ENCODE results near the gene ALPG.
"Not testable (repeated sequence)": the region's sequence is repeated elsewhere in the genome, so short reads cannot be mapped to it uniquely, and the experiment has no call there.

Gene ALPG

DNA sequence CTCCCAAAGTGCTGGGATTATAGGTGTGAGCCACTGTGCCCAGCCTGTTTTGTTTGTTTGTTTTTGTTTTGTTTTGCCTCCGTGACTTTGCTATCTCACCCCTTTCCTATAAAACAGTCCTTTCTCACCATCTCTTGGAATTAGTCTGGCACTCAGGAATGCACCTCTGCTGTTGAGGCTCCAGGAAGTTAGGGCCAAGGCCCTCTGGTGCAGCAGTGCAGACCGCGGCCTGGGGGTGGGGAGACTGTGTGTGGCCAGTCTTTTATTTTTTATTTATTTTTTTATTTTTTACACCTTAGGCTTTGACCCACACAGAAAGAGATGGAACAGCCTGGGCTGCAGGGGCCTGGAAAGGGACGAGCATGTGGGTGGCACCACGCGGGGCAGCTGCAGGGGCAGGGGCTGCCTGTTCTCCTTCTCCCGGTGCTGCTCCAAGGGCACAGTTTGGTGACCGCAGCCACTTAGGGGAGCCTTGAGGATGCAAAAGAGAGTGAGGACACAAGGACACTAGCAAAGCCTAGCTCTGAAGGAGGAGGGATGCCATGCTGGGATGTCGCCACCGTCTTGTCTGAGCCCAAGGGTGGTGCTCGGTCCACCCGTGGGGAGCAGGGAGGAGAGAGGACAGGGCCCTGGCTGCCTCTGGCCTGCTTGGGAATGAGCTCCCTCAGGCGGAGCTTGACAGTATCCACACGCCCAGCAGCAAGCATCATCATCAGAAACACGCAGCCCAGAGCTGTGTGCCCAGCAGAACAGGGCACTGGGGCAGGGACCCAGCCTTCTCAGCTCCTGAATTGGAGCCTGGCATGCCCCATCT lies 29.9 kb downstream of the ALPG start:
- Mint-ChIP-seq H3K9me3 (no peaks in the 10 kb centered on the region), H3K27me3 (peaks cover 8% of the 10 kb centered on the region), H3K27ac (no peak overlapping the region), H3K4me3 (no peak overlapping the region), H3K4me1 (peaks cover 12% of the 10 kb centered on the region)
- ATAC-seq (no peak), DNase-seq (no peak)

DNA sequence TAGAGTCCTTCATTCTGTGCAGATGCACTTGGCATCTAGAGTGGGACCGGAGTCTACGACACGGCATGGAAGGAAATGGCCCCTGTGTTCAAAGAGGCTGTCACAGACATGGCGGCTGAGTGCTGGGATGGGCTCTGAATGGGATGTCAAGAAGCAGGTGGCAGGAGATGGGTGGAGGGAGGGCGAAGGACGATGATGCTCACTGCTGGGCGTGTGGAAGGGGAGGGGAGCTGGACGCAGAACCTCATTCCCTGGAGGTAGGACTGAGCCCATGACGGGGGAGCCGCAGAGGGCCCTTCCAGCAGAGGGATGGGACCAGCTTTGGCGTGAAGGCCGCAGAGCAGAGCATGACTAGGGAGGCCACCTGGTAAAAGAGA lies 30.5 kb downstream of the ALPG start:
- no peak for DNase-seq
- no peak overlapping the region for H3K4me3 Mint-ChIP-seq
- H3K27me3 Mint-ChIP-seq: peaks cover 8% of the 10 kb centered on the region
- no peak overlapping the region for H3K27ac Mint-ChIP-seq
- ATAC-seq: no peak
- H3K9me3 Mint-ChIP-seq: no peaks in the 10 kb centered on the region
- H3K4me1 Mint-ChIP-seq: peaks cover 12% of the 10 kb centered on the region

DNA sequence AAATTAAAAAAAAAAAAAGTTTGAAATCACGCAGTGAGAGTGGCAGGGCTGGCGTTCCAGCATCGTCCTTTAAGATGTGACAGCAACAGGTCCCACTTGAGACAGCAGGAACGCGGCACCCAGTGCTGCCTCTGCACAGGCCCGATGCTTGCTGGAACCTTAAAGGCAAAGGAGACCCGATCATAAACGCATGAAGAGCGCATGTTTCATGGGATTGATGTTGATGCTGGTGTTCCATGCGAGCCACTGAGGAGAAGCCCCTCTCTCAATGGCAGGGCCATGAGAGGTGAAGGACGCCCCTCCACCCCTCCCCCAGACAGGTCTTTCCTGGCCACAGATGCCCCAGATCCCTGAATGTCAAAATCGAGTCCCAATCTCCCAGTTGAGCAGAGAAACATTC lies 31.4 kb downstream of the ALPG start:
- Mint-ChIP-seq H3K27ac (no peak overlapping the region), H3K4me1 (peaks cover 12% of the 10 kb centered on the region), H3K27me3 (peaks cover 8% of the 10 kb centered on the region), H3K4me3 (no peak overlapping the region), H3K9me3 (no peaks in the 10 kb centered on the region)
- DNase-seq (no peak), ATAC-seq (no peak)

DNA sequence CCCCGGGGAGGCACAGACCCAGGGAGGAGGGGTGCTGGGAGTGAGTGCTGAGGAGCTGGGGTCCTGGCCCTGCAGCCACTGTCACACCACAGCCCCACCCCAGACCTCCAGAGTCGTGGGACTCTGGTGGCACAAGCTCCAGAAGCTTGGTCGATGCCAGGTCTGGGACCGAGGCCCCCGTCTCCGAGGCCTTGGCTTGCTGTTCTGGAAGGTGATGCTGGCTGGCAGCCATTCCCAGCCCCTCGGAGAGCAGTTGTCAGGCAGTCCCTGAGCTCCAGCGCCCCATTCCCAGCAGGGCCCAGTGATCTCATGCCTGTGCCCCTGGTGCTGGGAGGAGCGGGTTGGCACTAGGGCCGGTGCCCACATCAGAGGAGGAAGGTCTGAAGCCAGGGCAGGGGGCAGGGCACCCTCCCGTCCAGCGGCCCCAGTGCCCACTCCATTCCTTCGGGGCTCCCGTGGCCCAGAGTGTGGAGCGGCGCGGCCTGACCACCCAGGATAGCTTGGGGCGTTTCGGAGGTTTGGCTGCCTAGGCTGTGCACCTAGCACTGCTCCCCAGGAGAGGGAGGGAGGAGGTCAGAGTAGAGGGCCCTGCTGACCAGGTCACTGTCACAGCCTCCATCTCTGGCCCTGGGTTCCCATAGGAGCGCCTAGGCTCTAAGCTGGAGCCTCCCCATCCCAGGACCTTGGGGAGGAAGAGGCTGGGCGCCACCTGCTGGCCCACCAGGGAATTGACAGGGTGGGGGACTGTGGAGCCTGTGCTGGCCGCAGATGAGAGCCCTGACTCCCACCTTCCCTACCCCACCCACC lies 32.5 kb downstream of the ALPG start:
- Mint-ChIP-seq H3K4me1 (peaks cover 13% of the 10 kb centered on the region), H3K4me3 (no peak overlapping the region), H3K9me3 (no peaks in the 10 kb centered on the region), H3K27me3 (peaks cover 8% of the 10 kb centered on the region), H3K27ac (no peak overlapping the region)
- peak; percentile 27 for ATAC-seq
- peak; percentile 42 for DNase-seq

DNA sequence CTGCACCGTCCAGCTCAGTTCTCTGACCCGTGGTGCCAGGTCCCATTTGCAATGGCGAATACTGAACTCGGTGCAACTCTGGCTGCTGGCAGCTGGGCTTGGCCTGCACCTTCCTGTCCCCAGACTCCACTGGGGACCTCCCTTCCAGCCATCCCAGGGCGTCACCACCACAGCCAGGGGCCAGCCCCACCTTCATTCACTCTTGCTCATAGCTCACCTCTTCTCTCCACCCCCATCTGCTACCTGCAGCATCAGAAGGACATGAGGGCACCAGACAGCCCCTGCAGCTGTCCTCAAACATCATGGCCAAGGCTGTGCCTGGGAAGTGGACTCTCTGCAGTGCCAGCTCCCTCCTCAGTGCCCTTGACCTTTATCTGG lies 33.1 kb downstream of the ALPG start:
- no peaks in the 10 kb centered on the region for H3K9me3 Mint-ChIP-seq
- peaks cover 8% of the 10 kb centered on the region for H3K27me3 Mint-ChIP-seq
- DNase-seq: no peak
- H3K4me3 Mint-ChIP-seq: no peak overlapping the region
- peaks cover 19% of the 10 kb centered on the region for H3K4me1 Mint-ChIP-seq
- ATAC-seq: peak; percentile 4
- no peak overlapping the region for H3K27ac Mint-ChIP-seq

DNA sequence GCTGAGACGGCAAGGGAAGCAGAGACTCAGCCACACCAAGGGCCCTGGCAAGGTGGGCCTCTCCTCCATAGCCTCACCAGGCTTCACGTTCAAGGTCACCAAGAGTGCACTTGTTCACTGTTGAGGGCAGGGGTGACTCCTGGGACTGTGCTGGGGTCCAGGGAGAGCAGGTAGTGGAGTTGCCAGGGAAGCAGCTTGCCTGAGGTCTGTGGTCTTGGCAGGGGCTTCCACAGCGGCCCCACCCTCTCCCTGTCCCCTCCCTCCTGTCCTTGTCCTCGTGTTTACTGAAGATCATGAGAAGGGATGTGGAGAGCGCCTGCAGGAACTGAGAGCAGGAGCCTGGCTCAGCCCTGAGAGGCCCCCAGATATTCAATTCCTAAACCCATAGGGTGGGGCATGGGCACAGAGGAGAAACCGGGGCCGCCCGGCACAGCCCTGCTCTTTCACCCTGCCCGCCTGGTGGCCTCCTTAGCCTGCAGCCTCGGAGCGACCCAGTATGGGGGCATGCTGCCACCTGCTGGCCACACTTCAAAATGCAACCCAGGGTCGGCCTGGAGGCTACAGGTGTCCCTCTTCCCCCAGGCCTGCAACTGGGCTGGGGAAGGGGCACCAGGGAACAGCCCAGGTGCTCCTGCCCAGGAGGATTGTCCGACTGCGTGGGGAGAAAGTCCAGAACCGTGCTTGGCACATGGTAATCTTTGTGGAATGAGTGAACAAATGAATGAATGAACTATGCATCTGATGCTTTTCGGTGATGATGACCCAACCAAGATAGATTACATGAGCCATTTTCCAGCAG lies 33.8 kb downstream of the ALPG start:
- H3K4me1 Mint-ChIP-seq: peaks cover 20% of the 10 kb centered on the region
- not testable (repeated sequence) for H3K9me3 Mint-ChIP-seq, H3K27me3 Mint-ChIP-seq, H3K27ac Mint-ChIP-seq, H3K4me3 Mint-ChIP-seq
- ATAC-seq: peak; percentile 83
- peak; percentile 88 to 90 for DNase-seq

DNA sequence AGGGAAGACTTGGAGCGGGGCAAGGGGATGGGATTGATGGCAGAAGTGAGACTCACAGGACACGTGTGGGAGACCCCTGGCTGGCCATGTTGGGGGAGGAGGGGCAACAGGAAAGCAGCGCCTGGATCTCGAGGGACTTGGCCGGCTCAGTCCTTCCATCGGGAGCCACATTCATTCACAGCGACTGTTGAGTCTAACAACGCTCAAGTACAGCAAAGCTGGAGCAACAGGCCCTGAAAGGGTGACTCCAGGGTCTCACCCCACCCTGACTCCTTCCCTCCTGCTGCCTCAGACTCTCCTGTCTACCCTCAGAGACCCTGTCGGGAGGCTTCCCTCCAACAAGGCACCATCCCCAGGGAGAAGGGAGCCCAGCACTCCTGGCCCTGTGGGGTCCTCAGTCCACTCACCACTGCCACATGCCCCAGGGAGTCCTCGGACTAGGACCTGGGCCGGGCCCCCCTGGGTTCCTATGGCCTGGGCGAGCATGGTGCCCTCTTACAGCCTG lies 34.6 kb downstream of the ALPG start:
- no peak for ATAC-seq
- Mint-ChIP-seq H3K9me3 (no peaks in the 10 kb centered on the region), H3K27me3 (peaks cover 8% of the 10 kb centered on the region), H3K4me1 (peaks cover 20% of the 10 kb centered on the region), H3K27ac (no peak overlapping the region), H3K4me3 (no peak overlapping the region)
- DNase-seq: no peak

DNA sequence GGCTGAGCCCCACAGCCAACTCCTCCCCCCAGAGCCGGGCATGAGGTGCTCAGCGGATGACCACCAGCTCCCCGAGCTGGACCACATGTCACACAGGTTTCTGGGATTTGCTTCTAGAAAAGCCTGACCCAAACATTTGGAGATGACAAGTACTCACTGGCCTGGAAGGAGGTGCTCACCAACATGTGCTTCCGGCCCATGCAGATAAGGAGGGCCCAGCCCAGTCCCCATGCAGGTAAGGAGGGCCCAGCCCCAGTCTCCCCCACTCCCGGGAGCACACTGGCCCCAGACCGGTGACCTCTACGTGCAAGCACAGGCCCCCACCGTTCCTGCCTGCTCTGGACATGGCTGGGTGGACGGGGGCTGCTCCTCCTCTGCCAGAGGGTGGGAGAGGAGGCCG lies 35.3 kb downstream of the ALPG start:
- not testable (repeated sequence) for H3K27ac Mint-ChIP-seq, ATAC-seq, H3K4me3 Mint-ChIP-seq, DNase-seq, H3K9me3 Mint-ChIP-seq, H3K27me3 Mint-ChIP-seq
- H3K4me1 Mint-ChIP-seq: peaks cover 23% of the 10 kb centered on the region

DNA sequence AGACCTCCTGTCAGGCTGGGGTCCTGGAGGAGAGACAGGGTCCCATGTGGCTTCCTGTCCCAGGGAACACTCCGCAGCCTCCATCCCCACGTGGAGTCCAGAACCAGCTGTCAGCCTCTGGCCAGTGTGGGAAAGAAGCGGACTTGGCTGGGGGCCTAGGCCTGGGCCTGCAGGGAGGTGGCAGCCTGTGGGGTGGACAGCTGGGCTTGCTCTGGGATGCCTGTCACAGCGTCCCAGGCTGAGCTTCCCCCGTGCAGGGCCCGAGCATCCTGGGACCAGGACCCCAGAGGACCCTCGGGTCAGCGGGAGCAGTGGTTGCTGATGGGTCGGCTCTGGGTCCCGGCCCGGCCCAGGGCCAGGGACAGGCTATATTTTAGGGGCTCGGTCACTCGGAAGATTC lies 35.8 kb downstream of the ALPG start:
- H3K4me1 Mint-ChIP-seq: peaks cover 28% of the 10 kb centered on the region
- not testable (repeated sequence) for H3K27ac Mint-ChIP-seq, H3K4me3 Mint-ChIP-seq, ATAC-seq, DNase-seq, H3K27me3 Mint-ChIP-seq, H3K9me3 Mint-ChIP-seq

DNA sequence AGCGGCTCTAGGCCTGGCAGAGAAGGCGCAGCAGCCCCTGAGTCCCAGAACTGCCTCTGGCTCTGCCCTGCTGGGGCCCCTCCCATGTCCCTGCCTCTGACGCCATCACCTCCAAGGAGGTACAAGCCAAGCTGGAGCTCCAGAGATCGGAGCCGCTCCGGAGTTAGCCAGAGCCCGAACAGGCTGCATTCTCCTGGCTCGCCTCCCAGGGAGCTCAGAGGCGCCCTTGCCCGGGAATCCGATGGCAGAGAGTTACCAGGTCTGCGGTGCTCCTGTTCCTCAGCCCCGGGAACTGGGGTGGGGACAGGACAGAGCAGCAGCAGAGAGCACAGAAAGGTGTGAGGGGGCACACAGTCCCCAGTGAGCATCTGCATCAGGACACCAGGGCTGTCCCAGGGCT lies 36.4 kb downstream of the ALPG start:
- not testable (repeated sequence) for ATAC-seq, DNase-seq, H3K27me3 Mint-ChIP-seq, H3K9me3 Mint-ChIP-seq, H3K27ac Mint-ChIP-seq, H3K4me3 Mint-ChIP-seq
- peaks cover 34% of the 10 kb centered on the region for H3K4me1 Mint-ChIP-seq

DNA sequence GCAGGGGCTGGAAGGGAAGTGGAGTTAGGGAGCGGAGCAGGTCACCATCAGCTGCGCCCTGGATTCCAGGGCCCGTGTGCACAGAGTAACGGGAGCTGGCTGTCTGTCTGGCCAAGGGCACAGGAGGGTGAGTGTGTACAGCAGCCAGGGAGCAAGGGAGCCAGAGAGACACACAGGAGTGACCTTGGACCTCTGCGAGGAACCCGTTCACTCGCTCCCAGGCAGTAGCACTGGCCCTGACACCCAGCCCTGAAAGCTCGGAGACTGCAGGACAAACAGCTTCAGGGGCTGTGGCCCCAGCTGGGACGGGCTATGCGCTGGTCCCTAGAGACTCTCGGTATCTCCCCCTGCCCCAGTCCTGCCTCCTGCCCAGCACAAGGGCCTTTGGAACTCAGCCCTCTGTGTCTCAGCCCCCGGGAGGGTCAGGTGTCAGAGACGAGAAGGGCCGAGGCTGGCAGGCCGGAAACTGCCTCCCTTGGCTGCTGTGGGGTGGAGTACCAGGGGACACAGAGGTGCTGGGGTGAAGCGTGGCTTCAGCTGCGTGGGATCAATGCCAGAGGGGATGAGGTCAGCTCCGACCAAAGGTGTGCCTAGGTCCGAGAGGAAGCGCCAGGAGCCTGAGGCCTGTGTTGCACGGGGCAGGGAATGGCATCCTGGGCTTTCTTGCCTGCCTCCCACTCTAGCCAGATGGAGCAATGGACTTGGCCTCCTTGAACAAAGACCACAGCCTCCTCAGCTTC lies 37.2 kb downstream of the ALPG start:
- DNase-seq, H3K4me3 Mint-ChIP-seq, H3K9me3 Mint-ChIP-seq, H3K27ac Mint-ChIP-seq, ATAC-seq, H3K27me3 Mint-ChIP-seq: not testable (repeated sequence)
- H3K4me1 Mint-ChIP-seq: peaks cover 39% of the 10 kb centered on the region

DNA sequence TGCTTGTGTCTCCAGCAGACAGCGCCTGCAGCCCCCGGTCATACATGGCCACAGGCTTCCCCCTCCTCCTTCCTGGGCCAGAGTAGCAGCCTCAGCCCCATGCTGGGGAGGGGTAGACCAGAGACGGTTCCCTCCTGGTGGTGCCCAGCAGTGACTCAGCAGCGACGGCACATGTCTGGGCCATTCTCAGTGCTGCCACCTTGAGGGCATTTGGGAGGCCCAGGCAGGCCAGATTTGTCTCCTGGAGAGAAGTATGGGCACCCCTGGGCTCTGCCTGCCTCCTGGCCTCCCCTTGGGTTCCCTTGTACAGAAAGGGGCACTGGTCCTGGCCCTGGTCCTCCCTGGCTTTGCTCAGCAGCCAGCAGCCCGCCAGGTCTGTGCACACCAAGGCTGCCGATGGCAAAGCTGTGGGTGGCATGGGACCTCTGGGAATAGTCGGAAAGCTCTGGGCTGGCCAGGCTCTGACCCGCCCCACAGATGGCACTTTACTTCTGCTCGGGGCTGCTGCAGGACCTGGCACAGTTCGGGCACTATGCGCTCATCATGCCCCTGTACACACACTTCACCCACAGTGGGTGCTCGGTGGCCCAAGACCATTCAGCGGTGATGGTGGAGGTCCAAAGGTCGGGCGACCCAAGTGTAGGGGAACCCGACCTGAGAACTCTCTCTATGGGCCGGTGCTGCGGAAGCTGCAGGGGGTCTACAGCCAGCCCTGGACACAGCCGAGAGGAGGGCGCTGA lies 37.9 kb downstream of the ALPG start:
- H3K27me3 Mint-ChIP-seq: peaks cover 8% of the 10 kb centered on the region
- no peak overlapping the region for H3K27ac Mint-ChIP-seq
- no peak overlapping the region for H3K4me3 Mint-ChIP-seq
- ATAC-seq (peak; percentile 63), DNase-seq (peak; percentile 68 to 70)
- no peaks in the 10 kb centered on the region for H3K9me3 Mint-ChIP-seq
- H3K4me1 Mint-ChIP-seq: peaks cover 39% of the 10 kb centered on the region

DNA sequence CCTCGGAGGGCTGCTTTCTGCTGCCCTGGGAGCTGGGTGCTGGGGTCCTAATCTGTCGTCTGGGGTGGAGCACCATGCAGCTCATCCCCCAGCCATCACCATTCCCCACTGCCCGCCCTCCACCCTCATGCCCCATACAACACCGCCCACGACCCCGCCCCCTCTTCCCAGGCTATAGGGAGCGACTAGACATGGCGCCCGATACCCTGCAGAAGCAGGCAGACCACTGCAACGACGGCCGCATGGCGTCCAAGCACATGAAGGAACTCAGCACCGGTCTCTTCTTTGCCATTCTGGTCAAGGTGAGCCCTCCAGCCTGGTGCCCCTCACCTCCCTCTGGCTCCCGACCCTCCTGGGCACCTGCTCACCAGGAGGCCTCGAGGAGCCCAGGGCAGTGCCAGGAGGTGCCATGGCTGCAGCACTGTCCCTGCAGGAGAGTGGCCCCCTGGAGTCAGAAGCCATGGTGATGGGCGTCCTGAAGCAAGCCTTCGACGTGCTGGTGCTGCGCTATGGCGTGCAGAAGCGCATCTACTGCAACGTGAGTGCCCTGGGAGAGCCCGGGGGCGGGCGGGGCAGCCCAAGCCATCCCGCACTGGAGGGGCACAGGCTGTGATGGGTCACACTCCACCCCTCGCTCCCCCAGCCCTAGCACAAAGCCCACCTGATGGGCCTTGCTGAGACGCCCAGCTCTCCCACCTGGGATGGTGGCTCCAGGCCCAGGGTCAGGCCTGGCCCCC lies 38.7 kb downstream of the ALPG start:
- peaks cover 38% of the 10 kb centered on the region for H3K4me1 Mint-ChIP-seq
- not testable (repeated sequence) for H3K27ac Mint-ChIP-seq, DNase-seq, ATAC-seq, H3K27me3 Mint-ChIP-seq, H3K9me3 Mint-ChIP-seq, H3K4me3 Mint-ChIP-seq

DNA sequence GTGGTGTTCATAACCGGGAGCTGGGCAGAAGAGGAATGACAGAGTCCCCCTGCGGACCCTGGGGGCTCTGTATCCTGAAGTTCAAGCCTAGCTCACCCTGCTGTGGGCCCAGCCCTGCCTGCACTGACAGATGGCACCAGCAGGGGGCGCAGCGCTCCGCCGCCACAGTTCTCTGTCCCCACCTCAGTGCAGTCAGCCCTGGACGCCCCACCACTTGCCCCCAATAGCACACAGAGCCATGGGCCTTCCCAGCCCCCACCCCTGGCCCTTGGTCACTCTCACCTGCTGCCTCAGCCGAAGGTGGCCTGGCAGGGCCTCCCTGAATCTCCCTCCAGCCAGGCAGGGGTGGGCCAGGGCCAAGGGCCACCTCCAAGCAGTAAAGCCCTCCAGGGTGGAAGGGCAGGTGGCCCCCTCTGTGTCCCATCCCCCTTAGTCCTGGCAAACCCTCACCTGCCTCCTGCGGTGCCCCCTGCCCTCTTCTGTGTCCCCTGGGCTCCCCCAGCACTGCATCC lies 39.7 kb downstream of the ALPG start:
- ATAC-seq: peak; percentile 45
- H3K4me1 Mint-ChIP-seq: peaks cover 34% of the 10 kb centered on the region
- H3K27ac Mint-ChIP-seq, H3K9me3 Mint-ChIP-seq, DNase-seq, H3K4me3 Mint-ChIP-seq, H3K27me3 Mint-ChIP-seq: not testable (repeated sequence)

Measured in stimulated activated naive CD8-positive, alpha-beta T cell treated with anti-CD3 and anti-CD28 coated beads, Interleukin-15, amount 100 ng/mL, for 72 hours (primary cell).